ENCODE measurements around the gene TECTB.

TECTB gene

DNA sequence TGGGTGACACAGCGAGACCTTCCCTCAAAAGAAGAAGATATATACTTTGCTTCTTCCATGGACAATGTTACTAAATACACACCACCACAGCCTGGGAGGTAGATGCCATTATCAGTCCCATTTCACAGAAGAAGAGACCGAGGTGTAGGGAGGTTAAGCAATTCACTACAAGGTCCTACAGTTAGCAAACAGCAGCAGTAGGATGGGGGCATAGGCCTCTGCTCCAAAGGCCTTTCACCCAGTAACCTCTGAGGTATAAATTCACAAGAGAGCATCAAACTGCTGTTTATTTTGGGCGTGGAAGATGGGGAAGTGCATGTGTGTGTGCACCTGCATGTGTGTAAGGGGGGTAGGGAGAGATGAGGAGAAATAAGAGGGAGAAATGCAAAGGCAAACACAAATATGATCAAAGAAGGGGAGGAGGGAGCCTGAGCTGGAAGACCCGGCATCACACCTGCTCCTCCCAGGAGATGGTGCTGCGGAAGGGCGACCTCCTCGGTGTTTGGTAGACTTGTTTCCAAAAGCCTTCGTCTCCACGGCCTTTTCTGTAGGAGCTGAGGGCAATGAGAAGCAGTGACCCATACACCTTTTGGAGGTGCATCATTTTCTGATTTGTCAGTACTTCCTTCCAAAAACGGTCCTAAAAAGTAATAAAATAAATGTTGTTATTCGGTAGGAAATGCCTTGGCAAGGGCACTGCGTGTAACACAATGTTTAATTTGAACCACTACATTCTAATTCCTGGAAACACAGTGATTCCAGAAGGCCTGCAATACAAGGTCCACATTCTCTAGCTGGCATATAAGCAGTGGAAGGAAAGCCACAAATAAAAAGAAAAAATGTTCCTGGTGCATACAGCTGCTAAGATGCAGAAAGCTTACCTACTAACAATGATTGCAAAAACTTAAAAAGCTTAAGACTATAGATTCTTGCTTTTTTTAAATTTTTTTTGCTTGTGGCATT lies 64.8 kb downstream of the TECTB start:
- DNase-seq (ENCODE audit: low read depth), result no peak

DNA sequence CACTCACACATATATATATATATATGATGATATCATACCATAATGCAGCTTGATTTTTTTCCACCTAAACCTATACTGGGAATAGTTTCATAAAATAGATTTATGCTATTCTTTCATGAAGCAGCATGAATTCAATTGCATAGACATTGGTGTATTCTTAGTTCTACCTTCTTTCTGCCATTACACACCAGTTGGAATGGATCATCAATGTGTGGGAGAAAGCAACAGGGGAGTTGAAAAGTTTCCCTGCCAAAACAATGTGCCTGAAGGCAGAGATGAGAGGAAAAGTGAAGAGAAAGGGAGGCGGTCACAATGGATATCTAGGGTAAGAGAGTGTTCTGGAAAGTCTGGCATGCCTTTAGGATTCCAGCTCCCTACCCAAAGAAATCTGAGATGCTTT lies 65.6 kb downstream of the TECTB start:
- DNase-seq (ENCODE audit: low read depth), result no peak

DNA sequence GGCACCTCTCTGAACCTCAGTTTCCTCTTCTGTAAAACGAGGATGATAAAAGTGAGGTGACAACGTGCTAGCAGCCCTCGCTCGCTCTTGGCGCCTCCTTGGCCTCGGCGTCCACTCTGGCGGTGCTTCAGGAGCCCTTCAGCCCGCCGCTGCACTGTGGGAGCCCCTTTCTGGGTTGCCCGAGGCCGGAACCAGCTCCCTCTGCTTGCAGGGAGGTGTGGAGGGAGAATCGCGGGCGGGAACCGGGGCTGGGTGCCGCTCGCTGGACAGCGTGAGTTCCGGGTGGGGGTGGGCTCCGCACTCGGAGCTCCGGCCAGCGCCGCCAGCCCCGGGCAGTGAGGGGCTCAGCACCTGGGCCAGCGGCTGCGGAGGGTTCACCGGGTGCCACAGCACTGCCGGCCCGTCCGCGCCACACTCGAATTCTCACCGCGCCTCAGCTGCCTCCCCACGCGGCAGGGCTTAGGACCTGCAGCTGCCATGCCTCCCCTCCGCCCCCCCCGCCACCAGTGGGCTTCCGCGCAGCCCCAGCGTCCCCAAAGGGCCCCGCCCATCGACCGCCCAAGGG lies 66.4 kb downstream of the TECTB start:
- DNase-seq (ENCODE audit: low read depth), result no peak

DNA sequence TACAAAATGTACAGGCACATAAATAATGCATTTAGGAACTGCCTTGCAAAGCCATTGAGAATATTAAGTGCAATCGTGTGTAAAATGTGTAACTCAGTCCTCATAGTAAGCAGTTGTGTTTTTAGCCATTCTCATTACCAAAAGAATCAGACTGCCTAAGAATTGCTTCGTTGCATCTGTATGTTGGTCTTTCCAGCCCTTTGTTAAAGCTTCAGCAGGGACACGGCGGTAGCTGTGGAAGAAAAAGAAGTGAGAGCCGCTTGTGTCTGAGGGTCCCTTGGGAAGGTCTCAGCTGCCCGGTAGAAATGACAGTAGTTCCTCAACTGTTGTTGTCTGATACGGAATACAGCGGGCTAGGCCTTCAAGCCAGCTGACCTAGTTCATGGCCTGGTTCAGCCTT lies 67.9 kb downstream of the TECTB start:
- DNase-seq (ENCODE audit: low read depth), result no peak

DNA sequence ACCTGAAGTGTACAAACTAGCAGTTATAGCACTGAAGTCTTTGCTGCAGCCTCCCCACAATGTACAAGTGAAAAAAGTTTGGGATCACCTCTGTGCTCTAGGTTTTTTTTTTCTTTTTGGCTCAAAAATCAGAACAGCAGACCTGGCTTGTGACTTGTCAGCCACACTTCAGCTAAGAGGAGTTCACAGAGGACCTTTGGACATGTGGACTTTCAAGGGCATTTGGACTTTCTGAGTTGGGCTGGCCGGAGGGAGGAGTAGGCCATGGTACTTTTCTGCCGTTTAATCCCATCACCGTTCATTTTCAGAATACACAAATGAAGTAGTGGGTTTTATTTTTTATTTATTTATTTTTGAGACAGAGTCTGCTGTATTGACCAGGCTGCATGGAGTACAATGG lies 68.8 kb downstream of the TECTB start:
- no peak for DNase-seq (ENCODE audit: low read depth)

DNA sequence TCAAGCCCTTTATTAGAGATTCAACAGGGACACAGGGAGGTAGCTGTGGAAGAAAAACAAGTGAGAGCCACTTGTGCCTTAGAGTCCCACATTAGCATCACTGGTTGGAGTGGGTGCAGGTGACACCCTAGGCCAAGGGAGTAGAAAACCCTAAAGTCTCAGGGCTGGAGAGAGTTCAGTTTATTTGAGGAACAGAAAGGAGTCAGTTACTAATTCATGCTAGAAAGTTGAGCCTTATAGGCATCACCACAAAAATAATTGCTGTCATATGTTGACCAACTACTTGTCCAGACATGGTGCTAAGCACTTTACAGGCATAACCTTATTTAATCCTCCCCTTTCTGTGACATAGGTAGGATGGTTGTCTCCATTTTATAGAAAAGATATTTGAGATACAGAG lies 69.8 kb downstream of the TECTB start:
- no peak for DNase-seq (ENCODE audit: low read depth)

Data from stimulated activated CD8-positive, alpha-beta memory T cell treated with anti-CD3 and anti-CD28 coated beads, Interleukin-7, amount 100 ng/mL, for 24 hours (primary cell).